ENCODE measurements around the gene GLG1. TPM values are rescaled to one million over a fixed set of nuclear protein-coding genes. Genes with fewer than 3 reads are reported as not detected.
"Not testable (repeated sequence)": the region's sequence is repeated elsewhere in the genome, so short reads cannot be mapped to it uniquely, and the experiment has no call there.

The GLG1 gene
- total RNA-seq, 1 donor, result 191 TPM

DNA sequence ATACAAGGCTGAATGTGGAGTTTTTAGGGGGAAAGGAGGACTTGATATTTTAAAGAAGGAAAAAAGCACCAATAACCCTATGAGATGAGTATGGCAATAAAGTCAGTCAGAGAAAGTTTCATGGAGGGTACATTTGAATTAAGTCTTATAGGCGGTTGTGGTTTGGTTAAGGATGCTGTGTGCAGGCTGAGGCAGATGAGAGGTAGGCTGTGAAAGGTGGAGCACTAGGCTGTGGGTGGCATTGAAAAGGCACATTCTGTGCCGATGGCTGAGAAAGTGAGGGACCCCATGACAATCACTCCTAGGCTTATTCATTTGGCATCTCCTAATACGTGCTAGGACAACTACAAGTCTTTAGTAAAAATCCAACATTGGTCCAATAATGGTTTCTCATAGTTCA lies 68.1 kb downstream of the GLG1 start:
- H3K4me2 ChIP-seq (ENCODE audit: insufficient read depth, low read length); H3K4me3 ChIP-seq (ENCODE audit: insufficient read depth, low read length); H3K9me3 ChIP-seq (ENCODE audit: low read depth, low read length); H3K27me3 ChIP-seq (ENCODE audit: insufficient read depth, low read length); H3K27ac ChIP-seq (ENCODE audit: low read depth, low read length); H3K4me1 ChIP-seq (ENCODE audit: insufficient read depth, low read length); DNase-seq (ENCODE audit: insufficient read length, low spot score, missing footprints); H4K20me1 ChIP-seq (ENCODE audit: insufficient read depth, low read length); H3K36me3 ChIP-seq (ENCODE audit: insufficient read depth, low read length); H2AFZ ChIP-seq (ENCODE audit: low read length); H3K79me2 ChIP-seq (ENCODE audit: insufficient read depth, low read length): not testable (repeated sequence)

DNA sequence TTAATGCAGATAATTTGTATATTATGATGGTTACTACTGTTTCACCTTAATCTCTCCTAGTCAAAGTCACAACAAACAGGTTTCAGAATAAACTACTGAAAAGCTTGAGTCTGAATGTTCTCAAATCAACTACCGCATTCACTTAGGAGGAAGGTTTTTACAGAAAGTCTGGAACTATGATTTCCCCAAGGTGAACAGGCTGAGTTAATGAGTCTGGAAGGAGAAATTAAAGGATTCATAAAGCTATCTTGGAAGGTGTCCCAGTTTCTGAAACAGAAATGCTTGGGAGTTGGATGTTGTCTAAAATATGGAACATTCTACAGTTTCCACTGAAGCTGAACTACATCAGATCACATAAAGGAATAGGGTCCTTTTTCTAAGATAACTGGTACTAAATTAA lies 69.2 kb downstream of the GLG1 start:
- not testable (repeated sequence) for H3K36me3 ChIP-seq (ENCODE audit: insufficient read depth, low read length); H2AFZ ChIP-seq (ENCODE audit: low read length); H3K4me1 ChIP-seq (ENCODE audit: insufficient read depth, low read length); H3K4me3 ChIP-seq (ENCODE audit: insufficient read depth, low read length); DNase-seq (ENCODE audit: insufficient read length, low spot score, missing footprints); H4K20me1 ChIP-seq (ENCODE audit: insufficient read depth, low read length); H3K27me3 ChIP-seq (ENCODE audit: insufficient read depth, low read length); H3K9me3 ChIP-seq (ENCODE audit: low read depth, low read length); H3K27ac ChIP-seq (ENCODE audit: low read depth, low read length); H3K4me2 ChIP-seq (ENCODE audit: insufficient read depth, low read length)
- peaks cover 11% of the 10 kb centered on the region for H3K79me2 ChIP-seq (ENCODE audit: insufficient read depth, low read length)

DNA sequence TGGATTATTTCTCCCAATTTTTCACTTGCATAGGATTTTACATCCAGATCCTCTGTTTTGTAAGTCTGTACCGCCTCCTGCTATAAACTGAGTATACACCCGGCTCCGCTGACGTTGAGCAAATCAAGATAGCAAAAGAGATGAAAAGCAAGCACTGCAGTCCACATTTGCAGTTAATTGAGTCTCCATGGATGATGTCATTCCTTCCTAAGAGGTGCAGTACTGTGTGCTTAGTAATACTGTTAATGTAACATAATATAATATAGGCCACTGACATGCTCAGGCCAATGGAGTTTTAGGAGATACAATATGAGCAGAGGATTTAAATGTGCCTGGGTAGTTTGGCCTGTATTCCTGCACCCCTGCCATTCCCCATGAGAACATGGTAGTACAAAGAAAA lies 72.3 kb downstream of the GLG1 start:
- not testable (repeated sequence) for DNase-seq (ENCODE audit: insufficient read length, low spot score, missing footprints); H3K27me3 ChIP-seq (ENCODE audit: insufficient read depth, low read length); H3K4me2 ChIP-seq (ENCODE audit: insufficient read depth, low read length); H3K4me1 ChIP-seq (ENCODE audit: insufficient read depth, low read length); H3K4me3 ChIP-seq (ENCODE audit: insufficient read depth, low read length); H4K20me1 ChIP-seq (ENCODE audit: insufficient read depth, low read length); H3K9me3 ChIP-seq (ENCODE audit: low read depth, low read length); H3K27ac ChIP-seq (ENCODE audit: low read depth, low read length); H2AFZ ChIP-seq (ENCODE audit: low read length); H3K36me3 ChIP-seq (ENCODE audit: insufficient read depth, low read length)
- H3K79me2 ChIP-seq (ENCODE audit: insufficient read depth, low read length), result peaks cover 10% of the 10 kb centered on the region

DNA sequence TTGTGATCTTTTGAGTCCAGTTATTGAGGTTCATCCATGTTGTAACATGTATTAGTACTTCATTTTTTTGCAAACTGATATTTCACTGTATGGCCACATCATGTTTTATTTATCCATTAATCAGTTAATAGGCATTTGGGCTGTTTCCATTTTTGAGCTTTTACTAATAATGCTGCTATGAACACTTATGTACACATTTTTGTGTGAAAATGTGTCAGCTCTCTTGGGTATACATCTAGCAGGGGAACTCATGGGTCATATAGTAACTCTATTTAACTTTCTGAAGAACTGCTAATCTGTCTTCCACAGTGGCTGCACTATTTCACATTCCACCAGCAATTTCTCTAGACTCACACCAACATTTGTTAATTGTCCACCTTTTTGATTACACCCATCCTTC lies 82.0 kb downstream of the GLG1 start:
- DNase-seq (ENCODE audit: insufficient read length, low spot score, missing footprints), result no peak
- Histone ChIP-seq H2AFZ (ENCODE audit: low read length) (no peak overlapping the region), H3K4me2 (ENCODE audit: insufficient read depth, low read length) (no peak overlapping the region), H3K9me3 (ENCODE audit: low read depth, low read length) (no peaks in the 10 kb centered on the region), H3K27me3 (ENCODE audit: insufficient read depth, low read length) (no peaks in the 10 kb centered on the region), H4K20me1 (ENCODE audit: insufficient read depth, low read length) (peaks cover 12% of the 10 kb centered on the region), H3K79me2 (ENCODE audit: insufficient read depth, low read length) (peaks cover 11% of the 10 kb centered on the region), H3K36me3 (ENCODE audit: insufficient read depth, low read length) (no peaks in the 10 kb centered on the region), H3K4me1 (ENCODE audit: insufficient read depth, low read length) (peaks cover 10% of the 10 kb centered on the region), H3K27ac (ENCODE audit: low read depth, low read length) (no peak overlapping the region), H3K4me3 (ENCODE audit: insufficient read depth, low read length) (no peak overlapping the region)
- TF ChIP-seq, protein P1, sequence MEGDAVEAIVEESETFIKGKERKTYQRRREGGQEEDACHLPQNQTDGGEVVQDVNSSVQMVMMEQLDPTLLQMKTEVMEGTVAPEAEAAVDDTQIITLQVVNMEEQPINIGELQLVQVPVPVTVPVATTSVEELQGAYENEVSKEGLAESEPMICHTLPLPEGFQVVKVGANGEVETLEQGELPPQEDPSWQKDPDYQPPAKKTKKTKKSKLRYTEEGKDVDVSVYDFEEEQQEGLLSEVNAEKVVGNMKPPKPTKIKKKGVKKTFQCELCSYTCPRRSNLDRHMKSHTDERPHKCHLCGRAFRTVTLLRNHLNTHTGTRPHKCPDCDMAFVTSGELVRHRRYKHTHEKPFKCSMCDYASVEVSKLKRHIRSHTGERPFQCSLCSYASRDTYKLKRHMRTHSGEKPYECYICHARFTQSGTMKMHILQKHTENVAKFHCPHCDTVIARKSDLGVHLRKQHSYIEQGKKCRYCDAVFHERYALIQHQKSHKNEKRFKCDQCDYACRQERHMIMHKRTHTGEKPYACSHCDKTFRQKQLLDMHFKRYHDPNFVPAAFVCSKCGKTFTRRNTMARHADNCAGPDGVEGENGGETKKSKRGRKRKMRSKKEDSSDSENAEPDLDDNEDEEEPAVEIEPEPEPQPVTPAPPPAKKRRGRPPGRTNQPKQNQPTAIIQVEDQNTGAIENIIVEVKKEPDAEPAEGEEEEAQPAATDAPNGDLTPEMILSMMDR (IDR thresholded peaks at IDR 0.05; ENCODE audit: extremely low read depth, low read depth, low read length), result no peak

DNA sequence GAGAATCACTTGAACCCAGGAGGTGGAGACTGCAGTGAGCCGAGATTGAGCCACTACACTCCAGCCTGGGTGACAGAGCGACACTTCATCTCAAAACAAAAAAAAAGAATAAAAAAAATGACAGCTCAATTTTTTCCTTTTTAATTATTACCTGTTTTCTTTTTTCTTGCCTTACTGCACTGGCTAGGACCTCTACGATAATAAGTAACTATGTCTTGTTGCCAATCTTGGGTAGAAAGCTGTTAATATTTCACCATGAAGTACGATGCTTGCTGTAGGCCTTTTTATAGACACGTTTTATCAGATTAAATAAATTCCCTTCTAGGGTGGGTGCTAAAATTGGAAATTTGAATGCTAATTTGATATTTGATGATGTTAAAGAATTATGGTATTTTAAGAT lies 82.8 kb downstream of the GLG1 start:
- Histone ChIP-seq H3K27me3 (ENCODE audit: insufficient read depth, low read length) (no peaks in the 10 kb centered on the region), H3K4me2 (ENCODE audit: insufficient read depth, low read length) (no peak overlapping the region), H3K4me1 (ENCODE audit: insufficient read depth, low read length) (peaks cover 10% of the 10 kb centered on the region), H2AFZ (ENCODE audit: low read length) (no peak overlapping the region), H3K9me3 (ENCODE audit: low read depth, low read length) (no peaks in the 10 kb centered on the region), H3K79me2 (ENCODE audit: insufficient read depth, low read length) (peaks cover 11% of the 10 kb centered on the region), H3K36me3 (ENCODE audit: insufficient read depth, low read length) (no peaks in the 10 kb centered on the region), H4K20me1 (ENCODE audit: insufficient read depth, low read length) (peaks cover 16% of the 10 kb centered on the region), H3K4me3 (ENCODE audit: insufficient read depth, low read length) (no peak overlapping the region), H3K27ac (ENCODE audit: low read depth, low read length) (no peak overlapping the region)
- no peak for DNase-seq (ENCODE audit: insufficient read length, low spot score, missing footprints)
- TF ChIP-seq, protein P1 (IDR thresholded peaks at IDR 0.05; ENCODE audit: extremely low read depth, low read depth, low read length), result no peak

DNA sequence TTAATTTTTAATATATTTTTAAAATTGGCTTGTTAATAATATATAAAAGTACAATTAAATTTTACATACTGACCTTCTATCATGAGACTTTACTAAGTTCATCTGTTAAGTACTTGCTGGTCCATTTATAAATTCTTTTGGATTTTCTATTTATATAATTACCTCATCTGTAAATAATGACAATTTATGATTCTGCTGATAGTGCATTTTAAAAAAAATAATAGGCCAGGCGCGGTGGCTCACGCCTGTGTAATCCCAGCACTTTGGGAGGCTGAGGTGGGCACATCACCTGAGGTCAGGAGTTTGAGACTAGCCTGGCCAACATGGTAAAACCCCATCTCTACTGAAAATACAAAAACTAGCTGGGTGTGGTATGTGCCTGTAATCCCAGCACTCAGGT lies 83.2 kb downstream of the GLG1 start:
- not testable (repeated sequence) for H3K36me3 ChIP-seq (ENCODE audit: insufficient read depth, low read length); H3K4me2 ChIP-seq (ENCODE audit: insufficient read depth, low read length); DNase-seq (ENCODE audit: insufficient read length, low spot score, missing footprints); H3K27me3 ChIP-seq (ENCODE audit: insufficient read depth, low read length); H2AFZ ChIP-seq (ENCODE audit: low read length); H3K4me3 ChIP-seq (ENCODE audit: insufficient read depth, low read length); H3K4me1 ChIP-seq (ENCODE audit: insufficient read depth, low read length); H3K27ac ChIP-seq (ENCODE audit: low read depth, low read length); H3K9me3 ChIP-seq (ENCODE audit: low read depth, low read length)
- H4K20me1 ChIP-seq (ENCODE audit: insufficient read depth, low read length), result peaks cover 16% of the 10 kb centered on the region
- peaks cover 12% of the 10 kb centered on the region for H3K79me2 ChIP-seq (ENCODE audit: insufficient read depth, low read length)
